DND-41 (cell line): ENCODE measurements around the gene MYH7B.

Source experiments
- ATAC-seq: fragments of 200-7000 bp; cut with Tn5 transposase; 3 replicates; pipeline ENCODE4 v1.9.1; 2021; ENCODE audit warnings: low read depth; ENCODE audit not compliant: insufficient read depth
- DNase-seq: peaks from one replicate; pipeline ENCODE4 v3.0.0-alpha.2; 2020
- H2AFZ ChIP-seq: 2 replicates; pipeline ENCODE4 v1.6.0; 2012; ENCODE audit warnings: low read depth, low read length
- H3K27ac ChIP-seq: 2 replicates; pipeline ENCODE4 v1.5.1; 2012; ENCODE audit warnings: low read length, inconsistent platforms
- H3K27me3 ChIP-seq: fragments of 200-600 bp; sonication (generic); 2 replicates; pipeline ENCODE4 v1.6.0; 2012; ENCODE audit warnings: low read length, mild to moderate bottlenecking, inconsistent platforms; ENCODE audit not compliant: insufficient read depth, poor library complexity
- H3K36me3 ChIP-seq: 2 replicates; pipeline ENCODE4 v1.5.1; 2012; ENCODE audit warnings: low read length, inconsistent platforms; ENCODE audit not compliant: insufficient read depth
- H3K4me1 ChIP-seq: 2 replicates; pipeline ENCODE4 v1.5.1; 2012; ENCODE audit warnings: mild to moderate bottlenecking, low read length; ENCODE audit not compliant: insufficient read depth
- H3K4me2 ChIP-seq: 2 replicates; pipeline ENCODE4 v1.6.0; 2012; ENCODE audit warnings: mild to moderate bottlenecking, moderate library complexity, low read length, inconsistent platforms; ENCODE audit not compliant: insufficient read depth
- H3K4me3 ChIP-seq, 2 experiments: fragments of 200-600 bp in 1 of 2; shearing (Covaris generic) in 1 of 2; 2 replicates each; pipeline ENCODE4 v1.5.1; 2012 to 2016; ENCODE audit warnings: inconsistent platforms in 2 of 2, low read length in 2 of 2, mild to moderate bottlenecking in 2 of 2, low read depth in 1 of 2, moderate library complexity in 1 of 2
- H3K79me2 ChIP-seq: 2 replicates; pipeline ENCODE4 v1.6.0; 2012; ENCODE audit warnings: low read length, inconsistent platforms; ENCODE audit not compliant: insufficient read depth
- H3K9ac ChIP-seq: 2 replicates; pipeline ENCODE4 v1.6.0; 2012; ENCODE audit warnings: low read depth, mild to moderate bottlenecking, inconsistent platforms, low read length, moderate library complexity
- H3K9me3 ChIP-seq: 2 replicates; pipeline ENCODE4 v1.5.1; 2012; ENCODE audit warnings: low read length, moderate library complexity, mild to moderate bottlenecking, inconsistent platforms; ENCODE audit not compliant: insufficient read depth, severe bottlenecking
- H4K20me1 ChIP-seq: 2 replicates; pipeline ENCODE4 v1.6.0; 2012; ENCODE audit warnings: low read length; ENCODE audit not compliant: insufficient read depth
- CTCF ChIP-seq: IDR thresholded peaks from 2 replicates; pipeline ENCODE4 v1.5.1; 2012; ENCODE audit warnings: borderline replicate concordance, low read length, moderate library complexity, mild to moderate bottlenecking; ENCODE audit not compliant: poor library complexity, severe bottlenecking; ENCODE audit errors: extremely low read depth
- EZH2 ChIP-seq: IDR thresholded peaks from 3 replicates; pipeline ENCODE4 v1.6.1; 2012; ENCODE audit warnings: borderline replicate concordance, low read depth, mild to moderate bottlenecking, moderate library complexity, low read length, inconsistent platforms; ENCODE audit not compliant: severe bottlenecking

The MYH7B gene

GRCh38 chr20:34997131-34997561 lies 41.5 kb downstream of the MYH7B start:
- no peaks in the 10 kb centered on the region for H3K9me3 ChIP-seq
- no peak for TF ChIP-seq CTCF
- TF ChIP-seq EZH2, result no peak
- H3K4me1 ChIP-seq, result no peaks in the 10 kb centered on the region
- DNase-seq (no peak), ATAC-seq (no peak)
- no peaks in the 10 kb centered on the region for H3K79me2 ChIP-seq
- H3K27me3 ChIP-seq, result no peaks in the 10 kb centered on the region
- H2AFZ ChIP-seq, result no peak overlapping the region
- H3K27ac ChIP-seq, result no peak overlapping the region
- peaks cover 87% of the 10 kb centered on the region for H3K36me3 ChIP-seq
- no peak overlapping the region for H3K4me3 ChIP-seq
- H3K9ac ChIP-seq, result no peak overlapping the region
- no peak overlapping the region for H3K4me2 ChIP-seq
- H4K20me1 ChIP-seq, result peaks cover 37% of the 10 kb centered on the region

GRCh38 chr20:34997774-34998173 lies 42.1 kb downstream of the MYH7B start:
- no peak overlapping the region for H2AFZ ChIP-seq
- no peak overlapping the region for H3K4me3 ChIP-seq
- ATAC-seq (no peak), DNase-seq (no peak)
- TF ChIP-seq CTCF, result no peak
- no peak for TF ChIP-seq EZH2
- H3K27ac ChIP-seq, result no peak overlapping the region
- no peak overlapping the region for H3K9ac ChIP-seq
- H3K27me3 ChIP-seq, result no peaks in the 10 kb centered on the region
- H4K20me1 ChIP-seq, result peaks cover 42% of the 10 kb centered on the region
- H3K36me3 ChIP-seq, result peaks cover 93% of the 10 kb centered on the region
- no peaks in the 10 kb centered on the region for H3K9me3 ChIP-seq
- H3K4me1 ChIP-seq, result no peaks in the 10 kb centered on the region
- H3K4me2 ChIP-seq, result no peak overlapping the region
- no peaks in the 10 kb centered on the region for H3K79me2 ChIP-seq

GRCh38 chr20:34998331-34998950 lies 42.8 kb downstream of the MYH7B start:
- H3K9me3 ChIP-seq, result no peaks in the 10 kb centered on the region
- H3K36me3 ChIP-seq, result peaks cover 93% of the 10 kb centered on the region
- no peak overlapping the region for H2AFZ ChIP-seq
- no peaks in the 10 kb centered on the region for H3K79me2 ChIP-seq
- no peak overlapping the region for H3K27ac ChIP-seq
- H4K20me1 ChIP-seq, result peaks cover 37% of the 10 kb centered on the region
- ATAC-seq (no peak), DNase-seq (no peak)
- no peaks in the 10 kb centered on the region for H3K27me3 ChIP-seq
- no peaks in the 10 kb centered on the region for H3K4me1 ChIP-seq
- no peak overlapping the region for H3K9ac ChIP-seq
- H3K4me2 ChIP-seq, result no peak overlapping the region
- no peak overlapping the region for H3K4me3 ChIP-seq
- peak; percentile 25 for TF ChIP-seq CTCF
- TF ChIP-seq EZH2, result no peak
